Measurements from ENCODE around the gene RPS15.

Gene RPS15

GRCh38 chr19:1422943-1423342, 15.3 kb upstream of the RPS15 start (continued):
- TF ChIP-seq, protein P1, sequence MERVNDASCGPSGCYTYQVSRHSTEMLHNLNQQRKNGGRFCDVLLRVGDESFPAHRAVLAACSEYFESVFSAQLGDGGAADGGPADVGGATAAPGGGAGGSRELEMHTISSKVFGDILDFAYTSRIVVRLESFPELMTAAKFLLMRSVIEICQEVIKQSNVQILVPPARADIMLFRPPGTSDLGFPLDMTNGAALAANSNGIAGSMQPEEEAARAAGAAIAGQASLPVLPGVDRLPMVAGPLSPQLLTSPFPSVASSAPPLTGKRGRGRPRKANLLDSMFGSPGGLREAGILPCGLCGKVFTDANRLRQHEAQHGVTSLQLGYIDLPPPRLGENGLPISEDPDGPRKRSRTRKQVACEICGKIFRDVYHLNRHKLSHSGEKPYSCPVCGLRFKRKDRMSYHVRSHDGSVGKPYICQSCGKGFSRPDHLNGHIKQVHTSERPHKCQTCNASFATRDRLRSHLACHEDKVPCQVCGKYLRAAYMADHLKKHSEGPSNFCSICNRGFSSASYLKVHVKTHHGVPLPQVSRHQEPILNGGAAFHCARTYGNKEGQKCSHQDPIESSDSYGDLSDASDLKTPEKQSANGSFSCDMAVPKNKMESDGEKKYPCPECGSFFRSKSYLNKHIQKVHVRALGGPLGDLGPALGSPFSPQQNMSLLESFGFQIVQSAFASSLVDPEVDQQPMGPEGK (CRISPR knock-in tag; IDR thresholded peaks at IDR 0.05; ENCODE audit: borderline replicate concordance), result no peak
- TF ChIP-seq OSR1 (CRISPR knock-in tag; IDR thresholded peaks at IDR 0.05) (no peak), ZFP3 (CRISPR knock-in tag; IDR thresholded peaks at IDR 0.05) (no peak)
- TF ChIP-seq, protein P2, sequence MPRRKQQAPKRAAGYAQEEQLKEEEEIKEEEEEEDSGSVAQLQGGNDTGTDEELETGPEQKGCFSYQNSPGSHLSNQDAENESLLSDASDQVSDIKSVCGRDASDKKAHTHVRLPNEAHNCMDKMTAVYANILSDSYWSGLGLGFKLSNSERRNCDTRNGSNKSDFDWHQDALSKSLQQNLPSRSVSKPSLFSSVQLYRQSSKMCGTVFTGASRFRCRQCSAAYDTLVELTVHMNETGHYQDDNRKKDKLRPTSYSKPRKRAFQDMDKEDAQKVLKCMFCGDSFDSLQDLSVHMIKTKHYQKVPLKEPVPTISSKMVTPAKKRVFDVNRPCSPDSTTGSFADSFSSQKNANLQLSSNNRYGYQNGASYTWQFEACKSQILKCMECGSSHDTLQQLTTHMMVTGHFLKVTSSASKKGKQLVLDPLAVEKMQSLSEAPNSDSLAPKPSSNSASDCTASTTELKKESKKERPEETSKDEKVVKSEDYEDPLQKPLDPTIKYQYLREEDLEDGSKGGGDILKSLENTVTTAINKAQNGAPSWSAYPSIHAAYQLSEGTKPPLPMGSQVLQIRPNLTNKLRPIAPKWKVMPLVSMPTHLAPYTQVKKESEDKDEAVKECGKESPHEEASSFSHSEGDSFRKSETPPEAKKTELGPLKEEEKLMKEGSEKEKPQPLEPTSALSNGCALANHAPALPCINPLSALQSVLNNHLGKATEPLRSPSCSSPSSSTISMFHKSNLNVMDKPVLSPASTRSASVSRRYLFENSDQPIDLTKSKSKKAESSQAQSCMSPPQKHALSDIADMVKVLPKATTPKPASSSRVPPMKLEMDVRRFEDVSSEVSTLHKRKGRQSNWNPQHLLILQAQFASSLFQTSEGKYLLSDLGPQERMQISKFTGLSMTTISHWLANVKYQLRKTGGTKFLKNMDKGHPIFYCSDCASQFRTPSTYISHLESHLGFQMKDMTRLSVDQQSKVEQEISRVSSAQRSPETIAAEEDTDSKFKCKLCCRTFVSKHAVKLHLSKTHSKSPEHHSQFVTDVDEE (CRISPR knock-in tag; IDR thresholded peaks at IDR 0.05), result no peak

DNA sequence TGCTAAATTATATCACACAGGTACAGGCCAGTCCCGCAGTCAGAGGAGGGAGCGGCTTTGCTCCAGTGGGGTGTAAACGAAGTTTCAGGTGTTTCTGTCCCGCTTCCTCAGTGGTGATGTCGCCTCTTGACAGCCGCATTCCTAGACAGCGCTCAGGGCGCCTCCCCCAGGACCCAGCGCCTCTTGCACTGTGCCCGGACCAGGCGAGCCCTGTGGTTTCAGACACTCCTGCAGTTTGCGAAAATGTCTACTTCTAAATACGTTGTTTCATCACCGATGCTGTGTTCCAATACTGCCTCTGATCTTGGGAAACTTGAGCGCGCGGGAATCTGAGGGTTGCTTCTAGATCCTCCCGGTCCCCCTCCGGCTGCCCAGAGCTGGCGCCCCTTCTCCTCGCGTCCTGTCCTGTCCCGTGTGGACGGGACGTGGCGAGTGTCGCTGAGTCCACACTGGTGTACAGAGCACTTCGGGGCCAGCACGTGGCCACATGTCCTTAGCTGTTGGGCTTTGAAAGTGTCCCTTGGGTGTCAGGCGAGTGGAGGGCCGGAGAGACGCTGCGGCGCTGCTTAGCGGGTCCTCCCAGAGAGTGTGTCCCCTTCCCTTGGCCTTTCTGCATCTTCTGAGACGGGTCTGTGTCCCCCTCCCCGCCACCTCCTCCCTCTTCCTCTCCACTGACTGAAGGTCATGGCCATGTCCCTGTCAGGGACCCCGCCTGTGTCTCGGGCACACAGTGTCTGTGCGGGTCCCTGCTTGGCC, 14.6 kb upstream of the RPS15 start:
- no peak for ATAC-seq
- TF ChIP-seq ESRRG (CRISPR knock-in tag; IDR thresholded peaks at IDR 0.05), result no peak
- no peak for TF ChIP-seq ARNTL (CRISPR knock-in tag; IDR thresholded peaks at IDR 0.05; ENCODE audit: borderline replicate concordance, low read depth)
- TF ChIP-seq ISL1 (CRISPR knock-in tag; IDR thresholded peaks at IDR 0.05), result no peak
- no peak for TF ChIP-seq OSR1 (CRISPR knock-in tag; IDR thresholded peaks at IDR 0.05)
- no peak for TF ChIP-seq PPARA (CRISPR knock-in tag; IDR thresholded peaks at IDR 0.05; ENCODE audit: borderline replicate concordance)
- TF ChIP-seq, protein P1 (CRISPR knock-in tag; IDR thresholded peaks at IDR 0.05; ENCODE audit: borderline replicate concordance), result no peak
- no peak for TF ChIP-seq ZFP30 (CRISPR knock-in tag; IDR thresholded peaks at IDR 0.05)
- no peak for TF ChIP-seq ZFP3 (CRISPR knock-in tag; IDR thresholded peaks at IDR 0.05)
- TF ChIP-seq TCF4 (CRISPR knock-in tag; IDR thresholded peaks at IDR 0.05; ENCODE audit: borderline replicate concordance), result no peak
- no peak for TF ChIP-seq ZC3H10 (CRISPR knock-in tag; IDR thresholded peaks at IDR 0.05)
- TF ChIP-seq ZNF8 (CRISPR knock-in tag; IDR thresholded peaks at IDR 0.05), result no peak
- no peak for TF ChIP-seq ZNF70 (CRISPR knock-in tag; IDR thresholded peaks at IDR 0.05)

DNA sequence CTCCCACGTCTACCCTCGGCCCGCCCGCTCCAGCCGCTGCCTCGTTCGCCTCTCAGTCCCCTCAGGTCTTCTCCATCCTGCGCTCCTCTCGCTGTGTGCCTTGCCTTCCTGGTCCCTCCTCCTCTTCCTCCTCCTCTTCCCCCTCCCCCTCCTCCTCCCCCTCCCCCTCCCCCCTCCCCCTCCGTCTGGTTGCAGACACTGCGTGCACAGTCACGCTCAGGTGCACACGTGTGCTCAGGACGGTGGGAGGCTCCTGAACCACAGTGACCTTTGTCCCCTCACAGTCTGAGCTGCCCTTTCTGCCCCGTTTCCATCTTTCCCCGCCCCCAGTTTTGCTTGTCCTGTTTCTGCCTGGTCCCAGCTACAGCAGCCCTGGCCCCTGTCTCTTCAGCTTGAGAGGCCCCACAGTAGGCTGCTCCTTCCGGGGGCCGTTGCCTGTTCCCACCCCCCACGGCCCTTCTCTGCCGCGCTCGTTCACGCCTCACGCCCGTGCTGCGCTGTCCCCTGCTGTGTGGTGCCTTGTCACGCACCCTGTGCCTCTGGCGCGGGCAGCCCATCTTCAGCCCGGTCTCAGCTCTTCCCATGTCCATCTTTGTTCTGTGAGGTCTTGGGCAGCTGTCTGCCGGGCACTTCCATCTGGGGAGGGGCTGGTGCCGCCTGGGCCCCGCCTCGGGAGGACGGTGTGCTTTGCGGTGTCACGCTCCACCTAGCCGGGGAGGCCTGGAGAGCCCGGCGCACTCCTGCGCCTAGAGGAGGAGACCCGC, 13.8 kb upstream of the RPS15 start:
- no peak for ATAC-seq
- TF ChIP-seq, protein P3, sequence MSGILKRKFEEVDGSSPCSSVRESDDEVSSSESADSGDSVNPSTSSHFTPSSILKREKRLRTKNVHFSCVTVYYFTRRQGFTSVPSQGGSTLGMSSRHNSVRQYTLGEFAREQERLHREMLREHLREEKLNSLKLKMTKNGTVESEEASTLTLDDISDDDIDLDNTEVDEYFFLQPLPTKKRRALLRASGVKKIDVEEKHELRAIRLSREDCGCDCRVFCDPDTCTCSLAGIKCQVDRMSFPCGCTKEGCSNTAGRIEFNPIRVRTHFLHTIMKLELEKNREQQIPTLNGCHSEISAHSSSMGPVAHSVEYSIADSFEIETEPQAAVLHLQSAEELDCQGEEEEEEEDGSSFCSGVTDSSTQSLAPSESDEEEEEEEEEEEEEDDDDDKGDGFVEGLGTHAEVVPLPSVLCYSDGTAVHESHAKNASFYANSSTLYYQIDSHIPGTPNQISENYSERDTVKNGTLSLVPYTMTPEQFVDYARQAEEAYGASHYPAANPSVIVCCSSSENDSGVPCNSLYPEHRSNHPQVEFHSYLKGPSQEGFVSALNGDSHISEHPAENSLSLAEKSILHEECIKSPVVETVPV (CRISPR knock-in tag; IDR thresholded peaks at IDR 0.05), result no peak
- TF ChIP-seq TCF4 (CRISPR knock-in tag; IDR thresholded peaks at IDR 0.05; ENCODE audit: borderline replicate concordance) (no peak), SNAI2 (CRISPR knock-in tag; IDR thresholded peaks at IDR 0.05) (no peak), ZNF70 (CRISPR knock-in tag; IDR thresholded peaks at IDR 0.05) (no peak), ISL1 (CRISPR knock-in tag; IDR thresholded peaks at IDR 0.05) (no peak), CREB5 (CRISPR knock-in tag; IDR thresholded peaks at IDR 0.05; ENCODE audit: low read depth) (no peak), ARNTL (CRISPR knock-in tag; IDR thresholded peaks at IDR 0.05; ENCODE audit: borderline replicate concordance, low read depth) (no peak), ESRRG (CRISPR knock-in tag; IDR thresholded peaks at IDR 0.05) (no peak), TOX (CRISPR knock-in tag; IDR thresholded peaks at IDR 0.05; ENCODE audit: borderline replicate concordance) (no peak), ZNF8 (CRISPR knock-in tag; IDR thresholded peaks at IDR 0.05) (no peak), ZFP3 (CRISPR knock-in tag; IDR thresholded peaks at IDR 0.05) (no peak), RARB (CRISPR knock-in tag; IDR thresholded peaks at IDR 0.05) (no peak)
- TF ChIP-seq, protein P2 (CRISPR knock-in tag; IDR thresholded peaks at IDR 0.05), result no peak
- TF ChIP-seq, protein P1 (CRISPR knock-in tag; IDR thresholded peaks at IDR 0.05; ENCODE audit: borderline replicate concordance), result no peak
